Astrocyte of the cerebellum (primary cell): ENCODE measurements around the gene POU2AF3.
"Not testable (repeated sequence)": the region's sequence is repeated elsewhere in the genome, so short reads cannot be mapped to it uniquely, and the experiment has no call there.

Experiments
- DNase-seq: peaks from one replicate; pipeline ENCODE4 v3.0.0-alpha.2; 2011; ENCODE audit warnings: low read depth
- H3K4me3 ChIP-seq: 2 replicates; pipeline ENCODE4 v1.5.1; 2011; ENCODE audit warnings: mild to moderate bottlenecking, low read depth, low read length, moderate library complexity
- in situ Hi-C: cut with HindIII; loops from 2 replicates; pipeline ENCODE4 v1.10.0; 2017; ENCODE audit warnings: low sequenced_read_pairs
- TF ChIP-seq, protein P1 (sequence below): IDR thresholded peaks from 2 replicates; pipeline ENCODE4 v1.5.1; 2012; ENCODE audit warnings: low read length, low read depth, moderate library complexity, mild to moderate bottlenecking; ENCODE audit errors: missing control alignments

POU2AF3 gene

DNA sequence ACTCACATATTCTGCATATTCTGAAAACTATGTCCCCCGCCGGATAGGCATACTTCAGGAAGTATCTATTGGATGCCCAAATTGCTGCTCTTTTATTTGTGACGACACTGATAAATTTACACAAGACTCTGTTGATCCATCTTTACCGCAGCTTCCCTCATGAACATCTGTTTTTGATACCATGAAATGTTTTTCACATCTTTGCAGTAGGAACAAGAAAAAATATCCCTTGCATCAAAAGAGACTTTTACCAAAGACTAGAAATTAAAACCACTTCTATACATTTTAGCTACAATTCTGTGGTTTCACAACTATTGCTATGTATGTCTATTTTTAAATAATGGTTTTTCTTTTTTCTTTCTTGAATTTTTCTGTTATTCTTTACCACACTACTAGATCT, 37.5 kb upstream of the POU2AF3 start:
- no peak overlapping the region for H3K4me3 ChIP-seq
- no peak for DNase-seq
- in situ Hi-C loops: no loop called here
- TF ChIP-seq, protein P1, sequence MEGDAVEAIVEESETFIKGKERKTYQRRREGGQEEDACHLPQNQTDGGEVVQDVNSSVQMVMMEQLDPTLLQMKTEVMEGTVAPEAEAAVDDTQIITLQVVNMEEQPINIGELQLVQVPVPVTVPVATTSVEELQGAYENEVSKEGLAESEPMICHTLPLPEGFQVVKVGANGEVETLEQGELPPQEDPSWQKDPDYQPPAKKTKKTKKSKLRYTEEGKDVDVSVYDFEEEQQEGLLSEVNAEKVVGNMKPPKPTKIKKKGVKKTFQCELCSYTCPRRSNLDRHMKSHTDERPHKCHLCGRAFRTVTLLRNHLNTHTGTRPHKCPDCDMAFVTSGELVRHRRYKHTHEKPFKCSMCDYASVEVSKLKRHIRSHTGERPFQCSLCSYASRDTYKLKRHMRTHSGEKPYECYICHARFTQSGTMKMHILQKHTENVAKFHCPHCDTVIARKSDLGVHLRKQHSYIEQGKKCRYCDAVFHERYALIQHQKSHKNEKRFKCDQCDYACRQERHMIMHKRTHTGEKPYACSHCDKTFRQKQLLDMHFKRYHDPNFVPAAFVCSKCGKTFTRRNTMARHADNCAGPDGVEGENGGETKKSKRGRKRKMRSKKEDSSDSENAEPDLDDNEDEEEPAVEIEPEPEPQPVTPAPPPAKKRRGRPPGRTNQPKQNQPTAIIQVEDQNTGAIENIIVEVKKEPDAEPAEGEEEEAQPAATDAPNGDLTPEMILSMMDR: no peak

DNA sequence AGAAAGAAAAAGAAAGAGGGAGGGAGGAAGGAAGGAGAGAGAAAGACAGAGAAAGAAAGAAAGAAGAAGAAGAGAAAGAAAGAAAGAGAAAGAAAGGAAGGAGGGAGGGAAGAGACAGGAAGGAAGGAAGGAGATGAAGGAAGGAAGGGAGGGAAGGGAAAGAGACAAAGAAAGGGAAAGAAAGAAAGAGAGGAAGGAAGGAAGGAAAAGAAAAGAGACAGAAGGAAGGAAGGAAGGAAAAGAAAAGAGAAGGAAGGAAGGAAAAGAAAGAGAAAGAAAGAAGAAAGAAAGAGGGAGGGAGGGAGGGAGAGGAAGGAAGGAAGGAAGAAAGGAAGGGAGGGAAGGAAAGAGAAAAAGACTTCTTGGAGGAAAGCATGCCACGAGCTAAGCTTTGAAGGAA, 33.7 kb upstream of the POU2AF3 start:
- TF ChIP-seq, protein P1: no peak
- in situ Hi-C loops: no loop called here
- DNase-seq: no peak

DNA sequence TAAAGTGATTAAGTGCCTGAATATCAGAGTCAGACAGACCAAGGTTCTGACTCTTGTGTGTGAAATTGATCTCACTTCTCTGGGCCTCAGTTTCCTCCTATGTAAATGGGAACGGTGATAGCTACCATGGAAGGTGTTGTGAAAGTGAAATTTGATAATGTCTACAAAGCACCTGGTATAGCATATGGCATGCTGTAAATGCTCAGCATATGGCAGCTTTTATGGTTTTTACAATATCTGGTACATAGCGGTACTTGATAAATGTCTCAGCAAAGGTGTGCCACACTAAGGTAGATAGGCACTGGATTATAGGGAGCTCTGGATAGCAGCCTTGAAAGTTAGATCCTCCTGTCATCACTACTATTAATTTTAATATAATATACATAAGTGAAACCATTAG, 32.9 kb upstream of the POU2AF3 start:
- DNase-seq: no peak
- in situ Hi-C loops: no loop called here
- H3K4me3 ChIP-seq: no peak overlapping the region
- TF ChIP-seq, protein P1: no peak

More for the DNA sequence above, 33.7 kb upstream of the POU2AF3 start:
- H3K4me3 ChIP-seq: no peak overlapping the region

DNA sequence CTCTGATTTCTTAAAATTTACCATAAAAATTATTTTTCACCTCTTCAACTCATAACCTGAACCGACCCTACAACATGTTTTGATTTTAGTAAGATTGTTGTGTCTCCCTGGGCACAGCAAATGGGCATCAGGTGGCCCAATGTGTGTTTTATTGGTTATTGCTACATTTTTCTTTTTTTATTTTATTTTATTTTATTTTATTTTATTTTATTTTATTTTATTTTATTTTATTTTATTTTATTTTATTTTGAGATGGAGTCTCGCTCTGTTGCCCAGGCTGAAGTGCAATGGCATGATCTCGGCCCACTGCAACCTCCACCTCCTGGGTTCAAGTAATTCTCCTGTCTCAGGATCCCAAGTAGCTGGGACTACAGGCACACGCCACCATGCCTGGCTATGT, 30.0 kb upstream of the POU2AF3 start:
- H3K4me3 ChIP-seq, DNase-seq, in situ Hi-C loops: not testable (repeated sequence)

DNA sequence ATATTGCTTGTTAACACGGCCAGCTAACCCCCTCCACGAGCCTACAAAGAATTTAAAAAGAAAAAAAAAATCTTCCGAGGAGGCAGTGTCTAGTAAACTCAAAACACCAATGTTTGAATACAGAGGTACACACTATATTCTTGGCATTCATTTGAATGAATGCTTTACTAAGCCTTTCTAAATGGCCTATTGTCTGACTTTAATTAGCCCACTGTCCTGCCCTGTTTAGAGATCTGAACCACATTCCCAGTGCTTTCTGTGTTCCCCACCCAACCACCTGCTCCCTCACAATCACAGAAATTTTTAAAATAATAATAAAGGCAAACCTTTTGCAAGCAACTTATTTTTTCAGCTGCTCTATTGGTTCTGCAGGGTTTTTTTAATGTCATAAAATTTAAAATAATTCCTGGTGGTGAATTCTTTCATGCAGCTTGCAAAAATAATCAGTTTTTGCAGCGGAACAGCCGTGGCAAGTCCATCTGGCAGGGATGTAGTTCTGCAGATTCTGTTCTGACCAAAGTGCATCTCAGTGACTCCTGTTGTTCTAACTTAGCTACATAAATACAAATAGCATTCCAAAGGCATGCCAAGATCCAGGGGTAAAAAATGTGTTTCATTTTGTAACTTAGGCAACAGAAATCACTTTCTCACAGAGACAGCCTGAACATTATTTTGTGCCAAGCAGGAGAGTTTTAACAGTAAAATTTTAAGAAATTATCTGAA, 29.0 kb upstream of the POU2AF3 start:
- no peak overlapping the region for H3K4me3 ChIP-seq
- in situ Hi-C loops: no loop called here
- TF ChIP-seq, protein P1: no peak
- peak; percentile 8 for DNase-seq

DNA sequence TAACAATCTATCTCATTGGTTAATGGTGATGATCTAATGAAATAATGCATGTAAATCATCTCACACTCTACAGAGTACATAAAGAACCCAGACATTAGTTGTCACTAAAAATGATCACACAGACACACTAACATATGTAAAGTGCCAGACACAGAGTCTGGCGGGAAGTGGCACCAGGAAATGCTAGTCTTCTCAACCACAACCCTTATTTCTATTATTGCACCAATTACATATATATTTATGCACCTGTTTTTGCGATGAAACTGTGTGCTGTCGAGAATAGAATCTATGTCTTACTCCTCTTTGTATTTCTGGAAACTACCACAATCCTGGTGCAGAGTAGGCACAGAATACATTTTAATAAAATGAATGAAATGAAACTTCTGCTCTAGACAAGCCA, 25.9 kb upstream of the POU2AF3 start:
- TF ChIP-seq, protein P1: no peak
- in situ Hi-C loops: no loop called here
- H3K4me3 ChIP-seq: no peak overlapping the region
- DNase-seq: no peak

DNA sequence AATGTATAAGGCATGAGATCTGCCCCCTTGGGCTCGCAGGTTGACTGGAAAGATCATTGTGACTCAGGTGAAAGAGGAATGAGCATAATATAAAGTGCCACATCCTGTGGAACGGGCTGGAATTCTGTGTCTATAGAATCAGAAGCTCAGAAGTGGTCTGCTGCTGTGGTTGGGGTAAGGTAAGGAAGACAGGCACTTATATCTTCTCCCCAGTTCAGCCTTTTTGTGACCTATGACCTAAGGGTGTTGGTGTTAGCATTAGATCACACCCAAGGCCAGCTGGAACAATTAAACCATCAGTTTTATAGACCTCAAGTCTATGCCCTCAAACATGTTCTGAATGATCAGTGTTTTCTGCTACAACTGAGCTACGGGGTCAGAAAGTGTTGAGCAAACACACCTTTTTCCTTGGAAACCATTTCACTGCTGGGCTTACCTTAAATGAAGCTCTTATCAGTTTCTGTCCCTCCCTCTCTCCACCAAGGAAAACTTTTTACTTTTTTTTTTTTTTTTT, 15.7 kb upstream of the POU2AF3 start:
- in situ Hi-C loops: loop anchor here (25.0 kb wide), 1 partner anchor 155 kb away; no protein-coding TSS in a partner anchor

More for the DNA sequence above, 15.7 kb upstream of the POU2AF3 start:
- no peak overlapping the region for H3K4me3 ChIP-seq
- TF ChIP-seq, protein P1: no peak
- DNase-seq: no peak
